ENCODE measurements around the gene CDK5RAP3.
"Not testable (repeated sequence)": the region's sequence is repeated elsewhere in the genome, so short reads cannot be mapped to it uniquely, and the experiment has no call there.

Gene CDK5RAP3

GRCh38 chr17:47978324-47978723 is 7.4 kb downstream of the CDK5RAP3 start:
- DNase-seq: peak; percentile 54

GRCh38 chr17:47980541-47980940 is 9.6 kb downstream of the CDK5RAP3 start:
- DNase-seq: peak; percentile 27

DNA sequence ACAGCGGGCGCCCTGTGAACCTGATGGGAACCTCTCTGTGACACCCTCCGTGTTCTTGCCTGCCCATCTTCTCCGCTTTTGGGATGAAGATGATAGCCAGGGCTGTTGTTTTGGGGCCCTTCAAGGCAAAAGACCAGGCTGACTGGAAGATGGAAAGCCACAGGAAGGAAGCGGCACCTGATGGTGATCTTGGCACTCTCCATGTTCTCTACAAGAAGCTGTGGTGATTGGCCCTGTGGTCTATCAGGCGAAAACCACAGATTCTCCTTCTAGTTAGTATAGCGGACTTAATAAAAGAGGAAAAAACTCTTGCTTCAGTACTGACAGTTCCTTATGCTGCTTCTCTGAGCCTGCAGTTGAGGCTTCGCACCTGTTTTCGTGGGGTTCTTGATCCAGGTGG is 10.5 kb downstream of the CDK5RAP3 start:
- DNase-seq: no peak

DNA sequence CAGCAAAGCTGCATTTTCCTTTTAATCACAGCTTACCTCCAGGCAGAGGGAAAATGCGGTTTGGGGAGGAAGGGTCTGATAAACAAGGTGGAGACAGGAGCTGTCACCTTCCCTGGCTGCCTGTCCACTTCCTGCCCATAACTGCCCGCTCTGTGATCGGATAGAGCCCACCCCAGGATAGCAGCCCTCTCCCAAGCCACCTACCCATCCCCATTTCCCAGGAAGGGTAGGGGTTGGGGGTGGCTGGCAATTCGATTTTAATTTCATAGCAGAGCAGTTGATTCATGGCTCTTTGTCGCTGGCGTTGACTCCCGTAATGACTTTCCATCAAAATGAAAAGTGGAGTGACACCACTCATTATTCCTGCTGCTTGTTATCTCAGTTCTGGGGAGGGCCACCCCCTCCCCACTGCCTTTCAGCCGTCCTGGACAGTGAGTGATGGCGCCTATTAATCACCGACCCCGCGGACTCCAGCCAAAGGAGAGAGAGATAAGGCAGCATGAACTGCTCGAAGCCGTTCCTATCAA is 11.2 kb downstream of the CDK5RAP3 start:
- DNase-seq: no peak

DNA sequence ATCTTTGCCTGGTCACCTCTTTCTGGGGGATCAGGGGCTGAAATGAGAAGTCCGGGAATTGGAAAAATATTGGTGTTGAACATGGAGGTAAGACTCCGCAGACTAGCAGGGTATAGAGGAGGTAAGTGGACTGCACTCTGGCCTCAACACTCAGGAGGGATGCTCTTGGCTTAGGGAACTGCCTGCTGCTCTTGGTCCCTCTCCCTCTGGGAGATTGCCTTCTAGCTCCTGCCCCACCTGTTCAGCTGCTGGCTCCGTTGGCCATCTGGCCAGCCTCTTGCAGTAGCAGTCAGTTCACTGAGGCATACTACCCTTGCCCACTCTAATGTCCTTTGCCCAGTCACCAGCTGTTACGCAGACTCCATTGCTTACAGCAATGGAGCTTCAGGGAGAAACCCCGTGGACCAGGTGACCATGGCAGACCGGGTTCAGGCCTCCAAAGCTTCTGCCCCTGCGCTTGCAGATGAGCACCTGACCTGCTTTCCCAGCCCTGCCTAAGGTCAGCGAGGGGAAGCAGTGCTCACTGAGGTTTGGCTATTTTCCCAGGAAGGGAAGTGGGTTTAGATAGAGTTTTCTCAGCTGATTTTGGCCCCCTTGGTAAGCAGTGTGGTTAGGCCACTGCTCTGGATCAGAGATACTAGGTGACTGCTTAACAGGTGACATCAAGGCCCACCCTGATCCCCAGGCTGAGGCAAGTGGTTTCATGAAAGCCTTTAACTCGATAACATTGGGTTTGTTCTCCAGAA is 11.9 kb downstream of the CDK5RAP3 start:
- no peak for DNase-seq

- DNase-seq: no peak
Measured at GRCh38 chr17:47983492-47984223, 12.7 kb downstream of the CDK5RAP3 start.

DNA sequence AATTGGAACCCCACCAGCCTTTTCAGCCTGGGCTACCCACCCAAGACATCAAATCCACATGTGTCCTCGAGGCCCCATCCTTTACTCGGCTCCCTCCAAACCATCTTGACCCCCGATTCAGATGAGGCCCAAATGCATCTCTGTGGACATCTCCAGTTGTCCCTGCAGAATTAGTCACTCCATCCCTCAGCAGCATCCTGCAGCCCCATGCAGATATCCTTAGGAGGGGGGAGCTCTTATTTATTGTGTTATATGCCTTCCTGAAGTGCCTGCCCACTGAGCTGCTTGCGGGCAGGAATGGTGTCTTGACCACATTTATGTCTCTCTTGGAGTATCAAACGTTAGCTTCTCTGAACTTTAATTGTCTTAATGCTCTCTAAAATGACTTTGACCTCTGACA is 15.6 kb downstream of the CDK5RAP3 start:
- DNase-seq: no peak

DNA sequence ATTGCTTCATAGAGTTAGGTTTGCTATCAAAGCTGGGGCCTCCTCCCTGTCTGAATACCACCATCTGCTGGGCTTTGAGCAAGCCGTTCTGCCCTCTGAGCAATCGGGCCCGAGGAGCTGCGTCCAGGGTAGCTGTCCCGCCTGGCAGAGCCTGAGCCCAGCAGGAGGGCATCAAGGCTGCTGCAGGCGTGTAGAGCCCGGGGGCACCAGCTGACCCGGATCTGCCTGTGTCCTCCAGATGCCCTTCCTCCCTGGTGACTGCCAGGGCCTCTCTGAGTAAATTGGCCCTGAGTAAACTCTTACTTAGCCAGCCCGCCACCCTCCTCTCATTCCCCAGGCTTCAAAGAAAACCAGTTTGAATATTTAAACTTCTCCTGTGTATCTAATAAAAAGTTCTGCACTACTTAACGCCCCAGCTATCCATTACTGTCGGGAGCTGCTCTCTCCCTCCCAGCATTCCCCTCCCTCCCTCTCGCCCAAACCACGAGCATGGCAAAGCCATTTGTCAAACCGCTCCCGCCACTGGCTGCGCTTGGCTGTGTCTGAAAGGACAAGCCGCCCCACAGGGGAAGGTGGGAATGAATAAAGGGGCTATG is 16.4 kb downstream of the CDK5RAP3 start:
- peak; percentile 53 for DNase-seq

DNA sequence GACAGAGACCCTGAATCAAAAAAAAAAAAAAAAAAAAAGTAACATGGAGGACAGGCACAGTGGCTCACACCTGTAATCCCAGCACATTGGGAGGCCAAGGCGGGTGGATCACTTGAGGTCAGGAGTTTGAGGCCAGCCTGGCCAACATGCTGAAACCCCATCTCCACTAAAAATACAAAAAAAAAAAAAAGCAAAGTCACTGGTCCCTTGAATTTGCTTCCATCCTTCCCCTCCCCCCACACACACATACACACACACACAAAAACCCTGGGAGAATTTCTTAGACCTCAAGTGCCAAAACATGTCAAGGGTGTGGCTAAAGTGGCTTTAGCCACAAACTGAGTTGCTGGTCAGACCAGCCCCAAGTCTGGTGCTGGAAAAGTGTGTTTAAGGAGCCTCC is 17.5 kb downstream of the CDK5RAP3 start:
- DNase-seq: not testable (repeated sequence)

DNA sequence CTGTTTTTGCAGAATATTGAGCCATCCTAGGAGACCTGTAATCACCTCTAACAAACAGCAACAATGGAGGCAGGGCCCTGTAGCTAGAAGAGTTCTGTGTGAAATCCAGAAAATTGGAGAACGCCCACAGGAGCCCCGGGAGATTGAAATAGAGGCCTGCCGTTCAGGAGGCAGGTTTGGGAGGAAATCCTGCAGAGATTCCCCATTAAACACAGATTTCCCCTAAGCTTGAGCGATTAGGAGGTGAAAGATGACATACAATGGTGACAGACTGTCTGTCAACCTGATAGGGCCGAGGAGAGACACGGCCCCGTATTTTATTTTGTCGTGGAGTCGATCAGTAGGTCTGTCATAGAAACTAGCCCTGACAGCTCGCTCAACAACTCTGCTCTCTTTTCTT is 18.2 kb downstream of the CDK5RAP3 start:
- DNase-seq: no peak

GRCh38 chr17:47989700-47990099 is 18.8 kb downstream of the CDK5RAP3 start:
- no peak for DNase-seq

GRCh38 chr17:47990962-47991731 is 20.2 kb downstream of the CDK5RAP3 start:
- DNase-seq: peak; percentile 29

DNA sequence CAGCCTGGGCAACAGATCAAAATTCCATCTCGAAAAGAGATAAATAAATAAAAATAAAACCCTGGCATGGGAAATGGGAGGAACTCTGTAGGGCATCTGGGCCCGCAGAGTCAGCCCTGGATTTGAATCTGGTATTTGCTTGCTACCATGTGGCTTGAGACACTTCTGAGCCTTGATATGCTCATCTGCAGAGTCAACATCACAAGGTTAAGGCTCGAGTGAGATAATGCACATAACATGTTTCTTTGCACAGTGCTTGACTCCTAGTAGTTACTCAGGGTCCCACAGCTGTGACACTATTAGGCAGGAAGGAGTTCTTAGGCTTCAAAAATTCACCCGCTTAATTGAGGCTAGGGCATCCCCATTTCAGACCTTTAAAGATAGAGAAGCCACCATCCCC is 21.3 kb downstream of the CDK5RAP3 start:
- DNase-seq: no peak

DNA sequence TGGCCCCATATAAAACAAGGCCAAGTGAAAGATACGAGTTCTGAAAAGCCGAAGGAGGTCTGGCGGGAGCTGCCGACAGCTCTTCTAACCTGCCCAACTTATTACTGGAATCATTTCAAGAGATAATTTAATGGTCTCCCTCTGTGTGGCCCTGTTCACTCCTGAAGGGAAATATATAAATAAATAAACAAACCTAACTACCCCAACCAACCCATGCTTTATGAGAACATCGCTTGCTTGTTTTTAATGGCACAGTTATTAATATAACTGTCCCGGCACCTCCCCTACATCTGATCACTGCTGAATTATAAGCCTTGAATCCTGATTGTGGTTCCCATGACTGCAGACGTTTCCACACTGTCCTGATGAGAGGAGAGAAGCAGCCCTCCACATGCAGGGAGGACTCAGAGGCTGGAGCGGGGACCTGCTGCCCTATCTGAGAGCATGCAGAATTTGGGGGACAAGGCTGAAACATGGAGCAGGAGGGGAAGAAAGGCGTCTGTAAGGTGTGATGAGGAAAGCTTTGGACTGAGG is 22.2 kb downstream of the CDK5RAP3 start:
- no peak for DNase-seq

GRCh38 chr17:47993964-47994363 is 23.1 kb downstream of the CDK5RAP3 start:
- DNase-seq: no peak

DNA sequence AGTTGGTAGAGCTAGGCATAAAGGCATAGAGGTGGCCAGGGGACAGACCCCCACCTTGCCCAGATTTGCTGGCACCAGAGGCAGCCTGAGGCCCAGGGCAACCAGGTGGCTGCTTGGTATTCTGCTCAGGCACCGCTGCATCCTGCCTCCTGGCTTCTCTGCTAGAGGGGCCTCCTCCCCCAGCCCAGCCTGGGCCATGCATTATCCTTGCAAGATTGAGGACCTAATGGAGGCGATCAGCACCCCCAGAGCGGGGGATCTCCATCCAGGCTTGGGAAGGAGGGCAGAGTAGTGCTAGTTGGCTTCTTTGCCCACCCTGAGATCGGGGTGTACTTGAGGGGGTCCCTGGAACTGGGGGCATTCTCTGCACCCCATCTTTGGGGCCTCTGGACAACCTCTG is 23.8 kb downstream of the CDK5RAP3 start:
- DNase-seq: no peak

DNA sequence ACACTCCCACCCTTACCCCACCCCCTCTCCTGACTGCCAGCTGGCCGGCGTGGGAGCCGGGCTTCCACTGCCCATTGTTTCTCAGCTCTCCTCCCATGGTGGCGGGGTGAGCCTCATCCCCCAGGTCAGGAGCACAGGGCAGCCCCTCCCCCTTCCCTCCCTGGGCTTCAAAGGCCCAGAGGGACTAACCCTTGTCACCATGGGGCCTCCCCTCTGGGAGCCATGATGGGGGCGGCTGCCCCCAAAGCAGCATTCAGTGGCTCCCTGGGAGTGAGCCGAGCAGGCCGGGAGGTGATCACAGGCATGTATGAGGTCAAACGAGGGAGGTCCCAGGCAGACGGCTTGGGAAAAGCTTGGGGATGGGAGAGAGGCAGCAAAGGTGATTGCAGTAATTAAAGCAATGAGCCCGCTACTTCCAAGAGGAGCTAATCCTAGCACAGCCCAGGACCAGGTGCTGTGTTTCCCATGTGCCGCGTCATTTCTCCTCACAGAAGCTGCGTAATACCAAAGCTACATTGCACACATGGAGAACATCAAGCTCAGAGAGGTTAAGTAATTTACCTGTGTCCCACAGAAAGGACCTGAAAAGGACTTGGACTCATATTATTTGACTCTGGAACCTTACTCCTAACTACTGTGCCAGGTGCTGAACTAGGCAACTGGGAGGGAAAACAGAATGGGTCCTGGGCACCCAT is 24.5 kb downstream of the CDK5RAP3 start:
- DNase-seq: no peak

GRCh38 chr17:47996201-47996600 is 25.3 kb downstream of the CDK5RAP3 start:
- DNase-seq: no peak

- DNase-seq: no peak
Measured at GRCh38 chr17:47997586-47997985, 26.7 kb downstream of the CDK5RAP3 start.

DNA sequence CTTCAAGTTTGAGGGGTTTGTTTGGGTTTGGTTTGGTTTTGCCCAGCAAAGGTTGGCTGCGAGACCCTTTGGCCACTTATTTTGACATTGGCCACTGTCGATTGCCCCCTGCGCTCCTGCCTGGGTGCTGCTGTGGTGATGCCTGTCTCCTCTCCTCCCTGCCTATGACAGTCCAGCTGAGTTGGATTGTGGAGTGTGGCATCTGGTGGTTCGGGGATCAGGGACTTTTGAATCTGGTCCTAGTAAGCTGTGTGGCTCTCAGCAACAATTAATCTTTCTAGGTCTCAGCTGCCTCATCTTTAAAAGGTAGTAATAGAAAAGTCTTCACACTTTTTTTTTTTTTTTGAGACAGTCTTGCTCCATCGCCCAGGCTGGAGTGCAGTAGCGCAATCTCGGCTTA is 27.1 kb downstream of the CDK5RAP3 start:
- DNase-seq: no peak

DNA sequence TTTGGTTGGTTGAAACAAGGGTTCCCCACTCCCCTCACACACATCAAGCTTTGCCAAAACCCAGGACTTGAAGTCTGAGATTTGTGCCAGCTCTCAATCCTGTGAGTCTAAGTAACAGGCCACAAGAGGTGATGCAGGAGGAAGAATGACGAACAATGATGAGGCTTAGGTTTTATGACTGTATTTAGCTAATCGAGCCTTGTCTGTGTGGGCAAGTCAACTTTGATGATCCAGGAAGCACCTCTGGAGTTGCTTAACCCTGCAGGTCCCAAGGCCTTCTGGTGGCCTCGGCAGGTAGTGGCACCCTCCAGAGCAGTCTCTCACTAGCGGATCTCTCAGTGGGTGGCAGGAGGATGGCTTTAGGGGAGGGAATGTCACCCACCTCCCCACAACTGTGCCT is 28.7 kb downstream of the CDK5RAP3 start:
- no peak for DNase-seq

DNA sequence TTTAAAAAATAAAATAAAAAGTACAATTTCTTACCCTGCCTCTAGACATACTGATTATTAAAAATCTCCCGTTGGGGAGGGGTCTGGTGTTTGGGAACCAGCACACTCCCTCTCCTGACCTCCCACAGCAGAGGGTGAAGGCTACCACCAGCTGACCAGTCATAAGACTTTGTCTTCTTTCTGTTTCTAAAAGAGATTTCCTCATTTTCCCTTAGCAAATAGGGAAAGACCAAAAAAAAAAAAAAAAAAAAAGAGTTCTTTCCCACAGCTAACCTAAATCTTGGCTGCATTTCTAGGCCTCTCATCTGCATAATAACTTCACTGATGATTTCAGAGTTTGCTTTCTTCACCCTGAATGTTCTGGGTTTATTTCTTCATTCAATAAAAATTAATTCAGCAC is 30.3 kb downstream of the CDK5RAP3 start:
- DNase-seq: no peak
